HepG2 (cell line): ENCODE measurements around the gene PTGES. TPM values are rescaled to one million over a fixed set of nuclear protein-coding genes. Genes with fewer than 3 reads are reported as not detected.
"Not testable (repeated sequence)": the region's sequence is repeated elsewhere in the genome, so short reads cannot be mapped to it uniquely, and the experiment has no call there.

Experiments
- ATAC-seq: fragments of 200-7000 bp; cut with Tn5 transposase; 3 replicates; pipeline ENCODE4 v1.9.1; 2020; ENCODE audit warnings: mild to moderate bottlenecking, moderate library complexity
- BruUV-seq: library from RNA; stranded (reverse); fragments of 400-500 nt; replicated peaks from 2 replicates; lab custom pipeline; 2021; lab: Mats Ljungman, UMichigan
- CTCF ChIA-PET: fragments of 300-600 bp; formaldehyde crosslinking; extraction: SDS; loops from one replicate; lab custom pipeline; 2021; ENCODE audit warnings: low total read pairs, inconsistent platforms, low intra/inter-chr PET ratio; lab: Yijun Ruan, JAX
- POLR2A ChIA-PET: fragments of 350-600 bp; sonication (Branson Sonifier 250); formaldehyde crosslinking; loops from one replicate; lab custom pipeline; 2020; ENCODE audit warnings: antibody characterized with exemption, inconsistent platforms; lab: Yijun Ruan, JAX
- DNase-seq: peaks from one replicate; pipeline ENCODE4 v3.0.0-alpha.2; 2015; ENCODE audit warnings: low spot score
- FAIRE-seq: peaks from 3 replicates; lab custom pipeline; 2011; peaks lifted over from hg19 to GRCh38; lab: Jason Lieb, UNC
- H2AFZ ChIP-seq: one replicate; pipeline ENCODE4 v1.6.1; 2011; ENCODE audit warnings: low read length, inconsistent platforms
- H3K27ac ChIP-seq: fragments of 300-600 bp; 3 replicates; pipeline ENCODE4 v1.8.0; 2011; ENCODE audit warnings: mixed run types, mild to moderate bottlenecking, mixed read lengths, low read length, inconsistent platforms; ENCODE audit not compliant: insufficient read depth; ENCODE audit errors: extremely low read length
- H3K27me3 ChIP-seq, 2 experiments: fragments of 200-600 bp in 1 of 2; 2 replicates in 1 of 2; 3 replicates in 1 of 2; pipeline versions ENCODE4 v1.6.0 to v1.8.0; 2011; ENCODE audit warnings: low read length in 2 of 2, mild to moderate bottlenecking in 2 of 2, moderate library complexity in 2 of 2, inconsistent platforms in 1 of 2; ENCODE audit not compliant: insufficient read depth in 2 of 2, control insufficient read depth in 1 of 2
- H3K36me3 ChIP-seq, 2 experiments: fragments of 200-600 bp in 1 of 2; replicated peaks in 1 of 2; 2 replicates in 1 of 2; 3 replicates in 1 of 2; pipeline versions ENCODE4 v1.5.1 to v1.8.0; 2011; ENCODE audit warnings: low read length in 2 of 2, inconsistent platforms in 1 of 2; ENCODE audit not compliant: insufficient read depth in 2 of 2, control insufficient read depth in 1 of 2
- H3K4me1 ChIP-seq: 2 replicates; pipeline ENCODE4 v1.5.1; 2012; ENCODE audit warnings: low read length, inconsistent platforms; ENCODE audit not compliant: insufficient read depth
- H3K4me2 ChIP-seq: 2 replicates; pipeline ENCODE4 v1.6.0; 2011; ENCODE audit warnings: low read depth, low read length, inconsistent platforms
- H3K4me3 ChIP-seq, 3 experiments: fragments of 200-600 bp in 1 of 3; sonication (generic), shearing (Covaris generic) in 1 of 3; replicated peaks in 1 of 3; 2 replicates each; pipeline ENCODE4 v1.5.1; 2011 to 2016; ENCODE audit warnings: low read length in 3 of 3, inconsistent platforms in 2 of 3, low read depth in 2 of 3, mild to moderate bottlenecking in 2 of 3, control low read depth in 1 of 3, mixed read lengths in 1 of 3; ENCODE audit not compliant: insufficient read depth in 1 of 3
- H3K79me2 ChIP-seq: one replicate; pipeline ENCODE4 v1.6.1; 2011; ENCODE audit warnings: low read length, inconsistent platforms; ENCODE audit not compliant: insufficient read depth
- H3K9ac ChIP-seq: 2 replicates; pipeline ENCODE4 v1.6.0; 2011; ENCODE audit warnings: mild to moderate bottlenecking, low read depth, low read length, inconsistent platforms; ENCODE audit not compliant: insufficient read depth
- H3K9me3 ChIP-seq: 2 replicates; pipeline ENCODE4 v1.5.1; 2012; ENCODE audit warnings: mild to moderate bottlenecking, low read length
- H4K20me1 ChIP-seq: 2 replicates; pipeline ENCODE4 v1.6.0; 2011; ENCODE audit warnings: inconsistent platforms, mild to moderate bottlenecking, low read length, moderate library complexity; ENCODE audit not compliant: insufficient read depth
- ZNF629 ChIP-seq: sonication (generic); formaldehyde crosslinking; conservative IDR thresholded peaks from 2 replicates; pipeline ENCODE4 v1.5.0; 2020; ENCODE audit warnings: missing genetic modification reagents
- WGBS: methylation state at CpG from one replicate; pipeline ENCODE4 v1.1.6; 2017; ENCODE audit warnings: low lambda C conversion rate; 5-methylcytosine and 5-hydroxymethylcytosine counted together
- in situ Hi-C: cut with HindIII; loops from 2 replicates; pipeline ENCODE4 v1.10.0; 2017; ENCODE audit warnings: low pct_unique_long_range_greater_than_20kb; ENCODE audit not compliant: extremely low pct_ligation_motif_present
- intact Hi-C: fragments of 100-400 bp; cut with micrococcal nuclease; formaldehyde crosslinking; loops from one replicate; pipeline ENCODE4 v1.10.0; 2022; ENCODE audit not compliant: unreplicated experiment
- polyA plus RNA-seq, 8 experiments: library from polyadenylated mRNA; depleted of rRNA in 3 of 8; stranded (reverse) in 7 of 8; unstranded in 1 of 8; fragments of >200 nt; fragmentation: Illumina TruSeq in 4 of 8; extraction: Trizol in 4 of 8; gene quantifications; 2 replicates each; pipeline versions ENCODE4 v1.2.1 to v1.2.3, GENCODE V29; 2011 to 2016; ENCODE audit warnings: low read depth in 4 of 8, missing spikeins in 1 of 8, mixed read lengths in 1 of 8; ENCODE audit not compliant: insufficient read depth in 1 of 8
- total RNA-seq, 5 experiments: library from RNA; depleted of rRNA; stranded (reverse); fragments of >200 nt; fragmentation: Illumina TruSeq; extraction: Trizol; gene quantifications; 2 replicates each; pipeline ENCODE4 v1.2.3, GENCODE V29; 2016; ENCODE audit warnings: low read depth in 1 of 5
- TF ChIP-seq, protein P1 (sequence below): sonication (generic); formaldehyde crosslinking; IDR thresholded peaks from 2 replicates; pipeline ENCODE4 v1.8.0; 2022; ENCODE audit warnings: missing genetic modification reagents, low read depth, mild to moderate bottlenecking, borderline replicate concordance
- TF ChIP-seq, protein P2 (sequence below): sonication (generic); formaldehyde crosslinking; conservative IDR thresholded peaks from 2 replicates; pipeline ENCODE4 v1.4.0; 2020; ENCODE audit warnings: missing genetic modification reagents

Gene PTGES
- total and polyA plus RNA-seq, 2 of the 13 experiments (the other 11 are each of a cell fraction or from before 2014, with no cell fraction given): 0.07 TPM; not detected in 1

DNA sequence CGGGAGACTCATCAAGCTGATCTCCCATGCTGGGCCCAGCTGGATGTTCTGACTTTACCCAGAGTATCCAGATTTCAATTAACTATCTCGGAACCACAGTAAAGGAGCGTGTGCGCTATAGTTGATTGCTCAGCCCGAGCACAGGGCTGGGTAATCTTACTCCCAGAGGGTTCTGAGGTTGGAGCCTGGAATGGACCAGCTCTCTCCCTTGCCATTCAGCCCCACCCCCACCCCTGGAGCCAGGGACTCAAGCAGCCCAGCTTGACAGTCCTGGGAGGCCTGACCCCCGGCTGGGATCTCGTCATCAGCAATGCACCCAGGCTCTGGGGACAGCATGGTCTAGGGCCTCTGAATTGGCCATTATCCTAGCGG lies 23.7 kb upstream of the PTGES start:
- no peak for FAIRE-seq
- Histone ChIP-seq H3K4me2 (peak overlapping the region; percentile 50; the same call in 1 of the 2 replicates), H3K79me2 (no peaks in the 10 kb centered on the region), H4K20me1 (no peaks in the 10 kb centered on the region), H3K27ac (no peak overlapping the region), H3K4me3 (no peak overlapping the region), H3K36me3 (no peaks in the 10 kb centered on the region), H2AFZ (no peak overlapping the region), H3K9ac (no peak overlapping the region), H3K27me3 (peaks cover 0 to 6% of the 10 kb centered on the region in 2 experiments; a peak in 4 of 5 replicates), H3K4me1 (peaks cover 25% of the 10 kb centered on the region), H3K9me3 (no peaks in the 10 kb centered on the region)
- TF ChIP-seq, protein P1, sequence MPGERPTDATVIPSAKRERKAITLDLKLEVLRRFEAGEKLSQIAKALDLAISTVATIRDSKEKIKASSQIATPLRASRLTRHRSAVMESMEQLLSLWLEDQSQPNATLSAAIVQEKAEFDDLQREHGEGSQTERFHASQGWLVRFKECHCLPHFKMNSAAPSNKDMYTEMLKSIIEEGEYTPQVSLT (CRISPR knock-in tag): no peak
- TF ChIP-seq, protein P2, sequence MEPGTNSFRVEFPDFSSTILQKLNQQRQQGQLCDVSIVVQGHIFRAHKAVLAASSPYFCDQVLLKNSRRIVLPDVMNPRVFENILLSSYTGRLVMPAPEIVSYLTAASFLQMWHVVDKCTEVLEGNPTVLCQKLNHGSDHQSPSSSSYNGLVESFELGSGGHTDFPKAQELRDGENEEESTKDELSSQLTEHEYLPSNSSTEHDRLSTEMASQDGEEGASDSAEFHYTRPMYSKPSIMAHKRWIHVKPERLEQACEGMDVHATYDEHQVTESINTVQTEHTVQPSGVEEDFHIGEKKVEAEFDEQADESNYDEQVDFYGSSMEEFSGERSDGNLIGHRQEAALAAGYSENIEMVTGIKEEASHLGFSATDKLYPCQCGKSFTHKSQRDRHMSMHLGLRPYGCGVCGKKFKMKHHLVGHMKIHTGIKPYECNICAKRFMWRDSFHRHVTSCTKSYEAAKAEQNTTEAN (CRISPR knock-in tag): no peak
- no peak for DNase-seq
- ATAC-seq: no peak
- ChIA-PET CTCF (no interaction called here), POLR2A (no interaction called here)
- intact Hi-C loops: no loop called here
- no TSS peak for BruUV-seq
- in situ Hi-C loops: no loop called here
- 59% methylated on average over 5 of the region's 8 CpGs for WGBS

DNA sequence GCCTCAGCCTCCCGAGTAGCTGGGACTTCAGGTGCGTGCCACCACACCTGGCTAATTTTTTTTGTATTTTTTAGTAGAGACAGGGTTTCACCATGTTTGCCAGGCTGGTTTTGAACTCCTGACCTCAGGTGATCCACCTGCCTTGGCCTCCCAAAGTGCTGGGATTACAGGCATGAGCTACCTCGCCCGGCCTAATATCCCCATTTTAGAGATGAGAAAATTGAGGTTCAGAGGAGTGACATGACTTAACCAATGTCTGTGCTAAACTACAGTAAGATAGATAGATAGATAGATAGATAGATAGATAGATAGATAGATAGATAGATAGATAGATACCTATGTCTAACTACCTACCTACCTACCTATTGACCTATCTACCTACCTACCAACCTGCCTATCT lies 23.3 kb upstream of the PTGES start:
- H3K27me3 ChIP-seq, CTCF ChIA-PET, FAIRE-seq, H4K20me1 ChIP-seq, BruUV-seq, H3K4me3 ChIP-seq, H3K4me2 ChIP-seq, H2AFZ ChIP-seq, ATAC-seq, in situ Hi-C loops, H3K36me3 ChIP-seq, POLR2A ChIA-PET, H3K79me2 ChIP-seq, DNase-seq, H3K9me3 ChIP-seq, H3K27ac ChIP-seq, intact Hi-C loops, H3K9ac ChIP-seq: not testable (repeated sequence)
- peak; percentile 19; the same call in 1 of the 2 replicates for TF ChIP-seq ZNF629 (CRISPR knock-in tag)
- 65% methylated on average over 4 of the region's 4 CpGs for WGBS
- H3K4me1 ChIP-seq: peaks cover 25% of the 10 kb centered on the region
